GM18873 (cell line): Measurements from ENCODE around the gene TAPBP.
"Not testable (repeated sequence)": the region's sequence is repeated elsewhere in the genome, so short reads cannot be mapped to it uniquely, and the experiment has no call there.

Experiments used
- ATAC-seq: cut with Tn5 transposase; IDR thresholded peaks from one replicate; pipeline ENCODE4 v1.9.1; 2021; ENCODE audit warnings: mild to moderate bottlenecking, moderate library complexity, moderate number of reproducible peaks; ENCODE audit not compliant: unreplicated experiment, low FRiP score

TAPBP gene

DNA sequence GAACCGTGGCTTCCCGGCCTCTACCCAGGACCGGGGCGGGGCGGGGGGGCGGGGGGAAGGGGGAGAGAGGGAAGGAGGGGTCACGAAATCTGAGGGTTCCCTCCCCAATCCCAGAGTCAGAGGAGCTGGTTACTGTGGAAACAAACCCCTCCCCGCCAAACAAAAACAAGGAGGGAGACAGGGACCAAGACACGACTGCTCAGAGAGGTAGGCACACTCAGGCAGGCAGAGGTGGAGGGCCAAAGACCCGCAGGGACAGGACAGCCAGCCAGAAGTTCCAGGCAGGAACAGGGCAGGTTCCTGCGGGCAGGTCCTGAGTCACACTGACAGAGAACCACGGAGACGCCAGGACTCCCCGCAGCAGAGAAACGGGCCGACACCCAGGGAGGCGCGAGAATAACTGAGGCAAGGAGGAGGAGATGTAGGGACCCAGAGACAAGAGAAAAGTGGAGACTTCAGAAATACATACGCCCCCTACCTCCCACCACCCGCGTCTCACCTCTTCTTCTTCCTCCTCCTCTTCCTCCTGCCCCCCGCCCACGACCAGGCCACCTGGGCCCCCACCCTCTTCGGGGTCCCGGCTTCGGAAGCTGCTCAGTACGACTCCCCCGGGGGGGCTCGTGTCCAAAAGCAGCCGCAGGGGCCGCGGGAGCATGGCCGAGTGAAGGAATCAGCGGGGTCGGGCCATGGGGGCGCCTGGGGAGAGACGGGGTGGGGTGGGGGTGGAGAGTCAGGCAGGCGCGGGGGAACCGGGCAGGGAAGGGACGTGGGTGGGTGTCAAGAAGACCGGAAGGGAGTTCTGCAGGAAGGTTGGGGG lies 15.7 kb downstream of the TAPBP start:
- ATAC-seq, result no peak

DNA sequence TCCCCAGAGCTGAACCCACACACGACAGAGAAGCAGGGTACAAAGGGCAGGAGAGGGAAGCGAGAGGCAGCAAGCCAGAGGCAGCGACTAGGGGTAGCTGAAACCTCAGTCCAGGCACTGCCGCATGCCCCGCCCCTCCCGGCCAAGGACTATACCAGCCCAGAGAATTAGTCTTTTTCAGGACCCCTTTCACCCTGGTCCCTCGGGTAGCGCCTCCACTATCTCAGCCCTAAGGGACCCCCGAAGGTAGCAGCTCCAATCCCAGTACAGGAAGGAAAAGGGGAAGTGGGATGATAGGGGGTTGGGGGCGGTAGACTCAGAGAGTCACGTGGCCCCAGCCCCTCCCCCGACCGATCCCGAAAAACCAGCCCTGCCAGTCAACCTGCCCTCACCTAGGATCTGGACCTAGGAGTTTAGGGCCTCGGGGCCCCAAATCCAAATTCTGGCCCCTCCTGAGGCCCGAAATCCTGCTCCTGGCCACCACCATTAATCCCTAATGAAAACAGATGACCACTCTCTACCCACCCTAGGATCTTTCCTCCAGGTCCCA lies 16.4 kb downstream of the TAPBP start:
- ATAC-seq, result no peak

DNA sequence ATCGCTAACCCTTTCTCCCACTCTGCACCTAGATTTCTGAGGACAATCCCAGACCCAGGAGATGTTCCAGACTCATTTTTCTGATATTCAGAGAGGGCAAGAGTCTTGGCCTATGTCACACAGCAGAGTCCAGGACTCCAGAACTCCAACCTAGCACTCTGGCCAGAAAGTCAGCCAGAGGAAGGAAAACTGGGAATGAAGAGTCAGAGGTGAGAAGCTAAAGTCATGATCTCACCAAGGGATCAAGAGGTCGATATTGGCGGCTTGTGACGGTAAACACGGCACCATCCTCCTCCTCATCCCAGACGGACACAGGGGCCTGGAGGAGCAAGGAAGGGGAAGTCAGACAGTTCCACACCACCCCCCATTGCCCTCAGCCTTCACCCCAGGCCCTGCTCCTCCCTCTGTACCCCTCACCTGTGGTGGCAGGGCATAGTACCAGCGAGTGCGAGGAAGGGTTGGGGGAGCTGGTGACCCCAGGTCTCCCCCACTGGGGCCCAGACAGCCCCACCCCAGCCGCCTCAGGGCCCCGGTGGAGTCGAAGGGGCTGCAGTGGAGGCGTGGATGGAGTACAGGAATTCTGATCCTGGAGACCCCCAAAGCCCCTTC lies 17.0 kb downstream of the TAPBP start:
- ATAC-seq, result no peak

DNA sequence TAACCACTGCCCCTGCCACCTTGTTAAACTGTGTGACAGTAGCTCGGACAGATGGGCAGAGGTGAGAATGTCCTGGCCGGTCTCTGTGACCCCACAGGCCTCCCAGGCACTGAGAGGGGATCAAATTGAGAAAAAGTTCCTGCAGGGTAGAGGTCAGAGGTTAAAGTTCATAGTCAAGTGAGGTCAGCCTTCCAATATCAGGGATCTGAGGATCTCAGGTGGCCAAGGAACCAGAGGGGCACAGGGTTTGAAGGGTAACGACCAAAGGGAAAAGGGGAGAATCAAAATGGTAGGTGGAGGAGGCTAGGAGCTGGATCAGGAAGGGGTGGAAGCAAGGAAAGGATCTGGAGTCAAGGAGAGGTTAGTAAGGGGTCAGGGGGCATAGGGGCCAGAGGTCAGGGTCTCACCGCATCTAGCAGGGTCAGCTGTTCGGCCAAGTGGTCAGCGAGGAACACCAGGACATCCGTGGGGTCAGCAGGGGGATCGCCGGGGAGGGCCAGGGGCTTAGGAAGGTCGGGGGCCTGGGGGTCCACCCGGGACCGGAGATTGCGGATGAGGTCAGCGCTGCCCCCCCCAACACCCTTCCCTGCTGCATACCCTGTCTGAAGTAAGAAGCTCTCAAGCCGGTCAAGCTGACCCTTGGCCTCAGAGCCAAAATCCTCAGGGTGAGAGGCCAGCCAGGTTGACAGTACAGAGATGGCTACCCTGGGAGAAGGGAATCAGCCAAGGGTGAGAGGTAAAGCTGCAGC lies 18.1 kb downstream of the TAPBP start:
- no peak for ATAC-seq

DNA sequence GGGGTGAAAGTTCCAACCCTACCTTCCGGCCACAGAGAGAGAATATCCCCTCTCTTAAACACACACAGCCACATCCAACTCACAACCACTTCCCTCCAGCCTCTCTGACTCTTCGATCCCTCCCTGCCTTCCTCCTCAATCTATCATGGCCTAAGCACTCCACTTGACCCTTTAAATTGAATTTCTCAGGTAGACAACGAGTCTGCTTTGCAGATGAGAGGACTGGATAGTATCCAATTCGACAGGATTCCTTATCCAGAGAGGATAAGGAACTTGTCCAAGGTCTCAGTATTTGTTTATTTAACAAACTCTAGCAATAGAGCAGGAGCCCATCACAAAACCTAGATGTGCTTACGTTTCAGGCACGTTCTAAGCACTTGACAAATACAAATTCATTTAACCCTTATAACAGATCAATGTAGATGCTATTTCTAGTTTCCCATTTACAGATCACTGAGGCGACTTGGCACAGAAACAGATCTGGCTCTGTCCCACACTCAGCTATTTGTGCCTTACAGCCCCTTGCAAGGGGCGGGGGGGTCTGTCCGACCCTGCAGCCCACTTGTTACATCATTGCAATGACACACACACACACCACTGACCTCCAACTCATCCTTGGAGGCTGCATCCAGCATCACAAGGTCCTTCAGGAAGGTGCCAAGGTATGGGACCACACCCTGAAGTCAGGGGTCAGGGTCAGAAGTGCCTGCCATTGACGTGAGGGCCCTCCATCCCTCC lies 19.6 kb downstream of the TAPBP start:
- no peak for ATAC-seq

DNA sequence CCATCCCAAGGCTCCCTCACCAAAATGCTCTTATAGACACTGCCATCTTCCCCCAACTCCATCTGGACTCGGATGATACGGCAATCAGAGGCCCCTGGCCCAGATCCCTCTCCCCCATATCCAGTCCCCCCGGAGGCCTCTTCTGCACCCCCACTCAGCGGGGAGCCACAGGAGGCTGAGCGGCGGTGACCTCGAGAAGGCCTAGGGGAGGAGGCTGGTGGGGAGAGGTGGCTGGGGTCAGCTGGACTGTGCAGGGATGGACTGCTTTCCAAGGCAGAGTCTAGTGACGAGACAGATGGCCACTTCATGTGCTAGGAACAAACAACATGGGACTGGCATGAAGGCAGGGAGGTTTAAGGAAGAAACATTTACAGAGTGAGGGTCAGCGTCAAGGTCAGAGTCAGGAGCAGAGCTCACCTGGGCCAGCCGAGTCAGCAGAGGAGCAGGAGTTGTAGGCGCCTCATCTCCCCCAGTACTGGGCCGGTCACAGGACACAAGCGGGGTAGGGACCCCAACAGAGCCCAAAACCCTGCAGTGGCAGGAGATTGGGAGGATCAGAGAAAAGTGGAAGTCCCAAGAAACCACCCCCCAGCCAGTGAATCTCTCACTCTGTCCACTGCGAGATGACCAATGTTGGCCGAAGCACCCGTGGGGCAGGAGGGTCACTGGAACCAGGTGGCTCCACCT lies 20.7 kb downstream of the TAPBP start:
- ATAC-seq, result no peak

DNA sequence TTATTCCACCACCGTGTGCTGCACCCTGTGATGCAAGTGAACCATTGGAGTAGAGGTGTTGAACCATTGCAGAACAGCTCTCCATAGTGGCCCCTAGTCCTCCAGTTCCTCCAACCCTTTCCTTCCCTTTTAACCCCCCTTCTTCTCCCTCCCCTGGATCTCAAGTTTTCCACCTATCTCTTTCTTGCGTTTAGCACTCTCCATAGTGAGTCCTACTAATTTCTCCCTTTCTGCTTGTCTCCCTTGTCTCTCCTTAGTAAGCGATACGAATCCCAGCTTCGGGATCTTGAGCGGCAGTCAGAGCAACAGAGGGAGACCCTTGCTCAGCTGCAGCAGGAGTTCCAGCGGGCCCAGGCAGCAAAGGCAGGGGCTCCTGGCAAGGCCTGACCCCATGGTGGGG lies 23.4 kb downstream of the TAPBP start:
- no peak for ATAC-seq

DNA sequence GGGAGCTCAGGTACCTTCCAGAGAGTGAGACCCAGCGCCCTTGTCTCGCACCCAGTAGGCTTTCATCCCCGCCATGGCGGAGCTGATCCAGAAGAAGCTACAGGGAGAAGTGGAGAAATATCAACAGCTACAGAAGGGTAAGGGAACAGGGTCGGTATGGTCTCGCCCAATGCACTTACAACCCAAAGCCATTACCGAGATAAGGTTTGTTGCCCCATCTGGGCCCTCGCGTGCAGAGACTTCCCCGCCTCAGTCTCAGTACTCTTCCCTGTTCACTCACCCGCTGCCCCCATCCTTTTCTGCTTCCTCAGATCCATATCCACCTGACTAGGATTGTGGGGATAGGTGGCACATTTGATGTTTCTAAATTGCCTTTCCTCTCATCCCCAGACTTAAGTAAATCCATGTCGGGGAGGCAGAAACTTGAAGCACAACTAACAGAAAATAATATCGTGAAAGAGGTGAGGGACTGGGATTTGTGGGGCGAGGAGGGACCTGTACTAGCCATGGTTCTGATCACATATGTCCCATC lies 24.0 kb downstream of the TAPBP start:
- peak; percentile 6 for ATAC-seq

DNA sequence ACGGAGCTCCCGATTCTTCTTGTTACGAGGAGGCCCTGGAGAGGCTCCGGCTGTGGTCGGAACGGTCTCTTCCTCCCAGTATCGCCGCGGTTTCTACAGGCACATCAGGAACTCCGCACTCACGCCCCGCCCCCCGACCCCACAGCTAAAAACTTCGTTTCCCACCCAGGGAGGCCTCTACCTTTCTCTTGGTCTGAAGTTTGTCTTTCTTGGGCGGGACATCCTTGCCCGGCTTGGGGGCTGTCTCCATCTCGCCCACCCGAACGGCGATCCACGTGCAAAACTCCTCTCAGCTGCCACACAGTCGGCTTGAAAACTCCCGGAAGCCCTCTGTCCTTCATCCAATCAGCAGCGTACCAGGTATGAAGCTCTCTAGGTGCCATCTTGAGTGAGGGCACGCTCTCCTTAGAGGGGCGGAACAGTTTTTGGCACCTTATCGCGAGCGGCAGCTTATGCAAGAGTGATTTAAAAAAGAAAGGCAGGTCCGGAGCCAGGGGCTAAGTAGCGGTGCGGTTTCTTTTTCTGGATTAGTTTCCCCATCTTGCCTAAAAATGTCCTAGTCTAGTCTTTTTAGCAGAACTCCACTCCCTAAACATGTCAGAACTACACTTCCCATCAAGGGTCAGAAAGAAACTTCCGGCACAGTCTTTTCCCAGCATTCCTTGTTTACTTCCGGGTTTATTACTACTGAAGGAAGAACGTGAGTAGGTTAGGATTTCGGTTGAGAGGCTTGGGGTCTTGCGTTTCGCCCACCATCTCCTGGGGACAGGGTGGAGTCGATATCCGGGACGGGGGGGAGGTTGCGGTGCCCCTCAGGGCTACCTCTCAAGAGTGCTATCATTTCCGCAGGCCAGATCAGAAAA lies 24.7 kb downstream of the TAPBP start, which contains the start of the genes PFDN6 and WDR46:
TSS of gene PFDN6 (plus strand) at position 681 of the 863 bp plus-strand sequence. CDS start 256 bp downstream, outside the sequence.
TSS of gene WDR46 (minus strand) at position 319 of the 863 bp plus-strand sequence. CDS start at position 250, 69 bp downstream.
- ATAC-seq, result peak; percentile 78

DNA sequence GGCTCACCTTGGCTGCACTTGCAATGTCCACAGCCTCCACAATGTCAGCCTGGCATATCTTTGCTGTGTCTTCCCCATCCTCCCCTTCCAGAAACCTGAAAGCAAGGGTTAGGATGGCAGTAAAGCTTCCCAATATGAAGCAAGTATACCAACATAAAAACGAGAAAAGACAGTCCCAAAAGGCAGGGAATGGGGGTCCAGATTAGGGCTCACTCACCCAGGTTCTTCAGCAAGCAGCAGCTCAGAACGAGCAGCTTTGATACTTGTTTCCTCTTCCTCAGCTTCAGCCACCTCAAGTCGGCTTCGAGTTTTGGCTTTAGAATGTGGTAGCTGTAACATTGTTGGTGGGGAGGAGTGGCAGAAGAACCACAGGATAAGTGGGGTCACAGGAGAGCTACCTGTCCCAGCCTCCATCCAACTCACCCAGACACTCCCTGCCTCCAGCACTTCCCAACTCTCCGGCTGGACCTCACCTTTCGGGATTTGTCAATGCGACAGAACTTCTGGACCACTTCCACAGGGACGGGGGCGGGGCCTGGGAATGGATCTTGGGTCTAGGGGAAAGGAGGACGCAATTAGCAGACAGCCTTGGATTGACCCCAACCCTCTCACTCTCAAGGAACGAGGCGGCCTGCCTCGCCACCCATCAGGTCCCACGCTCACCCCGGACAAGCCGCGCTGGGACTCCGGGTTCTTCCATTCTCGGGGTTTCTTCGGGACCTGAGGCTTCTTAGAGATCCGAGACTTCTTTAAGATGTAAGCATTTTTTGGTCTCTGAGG lies 25.5 kb downstream of the TAPBP start:
- ATAC-seq, result no peak

DNA sequence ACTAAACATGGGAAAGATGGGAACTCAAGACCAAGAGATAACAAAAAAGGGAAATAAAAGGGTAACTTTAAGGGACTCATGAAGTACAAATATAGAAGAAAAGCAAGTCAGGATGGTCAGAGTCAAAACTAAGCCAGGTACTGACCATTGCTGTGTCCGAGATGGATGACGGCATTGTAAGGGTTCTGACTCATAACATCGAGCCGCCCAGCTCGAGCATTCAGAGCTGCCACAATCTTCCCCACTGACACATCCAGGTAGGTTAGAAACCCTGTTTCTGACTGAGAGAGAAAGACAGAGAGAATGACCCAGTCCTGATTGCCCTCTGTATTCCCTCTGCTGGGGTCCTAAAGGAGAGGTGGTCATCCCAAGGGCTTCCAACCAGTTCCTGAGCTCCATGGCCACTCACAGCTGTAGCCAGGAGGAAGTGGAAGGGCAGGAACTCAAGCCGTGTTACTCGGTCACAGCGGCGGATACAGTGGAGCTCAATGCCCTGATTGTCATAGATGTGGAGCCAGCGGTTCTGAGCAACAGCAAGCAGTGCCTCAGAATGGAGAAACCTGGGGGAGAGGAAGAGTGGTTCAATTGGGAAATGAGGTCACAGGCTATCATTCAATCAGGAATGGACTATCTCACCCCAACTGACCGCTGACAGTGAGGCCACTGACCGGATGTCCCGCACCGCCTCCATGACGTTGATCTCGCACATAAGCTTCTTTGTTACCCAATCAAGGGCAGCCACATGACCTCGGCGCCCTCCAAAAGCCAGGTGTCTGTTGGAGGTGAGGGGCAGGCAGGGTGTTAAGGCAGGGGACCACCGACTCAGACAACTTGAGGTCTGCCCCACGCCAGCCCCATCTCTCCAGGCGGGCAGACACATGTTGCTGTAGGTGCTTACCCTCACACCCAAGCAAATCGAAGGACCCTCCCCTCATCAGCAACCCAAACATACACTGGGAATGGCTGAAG lies 26.6 kb downstream of the TAPBP start:
- ATAC-seq, result no peak

DNA sequence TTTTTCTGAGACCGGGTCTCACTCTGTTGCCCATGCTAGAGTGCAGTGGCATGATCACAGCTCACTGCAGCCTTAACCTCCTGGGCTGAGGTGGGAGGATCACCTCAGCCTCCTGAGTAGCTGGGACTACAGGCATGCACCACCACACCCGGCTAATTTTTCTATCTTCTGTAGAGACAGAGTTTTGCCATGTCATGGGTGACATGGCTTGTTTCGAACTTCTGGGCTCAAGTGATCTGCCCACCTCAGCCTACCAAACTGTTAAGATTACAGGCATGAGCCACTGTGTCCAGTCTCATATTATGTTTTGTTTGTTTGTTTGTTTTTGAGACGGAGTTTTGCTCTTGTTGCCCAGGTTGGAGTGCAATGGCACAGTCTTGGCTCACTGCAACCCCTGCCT lies 28.7 kb downstream of the TAPBP start:
- not testable (repeated sequence) for ATAC-seq

DNA sequence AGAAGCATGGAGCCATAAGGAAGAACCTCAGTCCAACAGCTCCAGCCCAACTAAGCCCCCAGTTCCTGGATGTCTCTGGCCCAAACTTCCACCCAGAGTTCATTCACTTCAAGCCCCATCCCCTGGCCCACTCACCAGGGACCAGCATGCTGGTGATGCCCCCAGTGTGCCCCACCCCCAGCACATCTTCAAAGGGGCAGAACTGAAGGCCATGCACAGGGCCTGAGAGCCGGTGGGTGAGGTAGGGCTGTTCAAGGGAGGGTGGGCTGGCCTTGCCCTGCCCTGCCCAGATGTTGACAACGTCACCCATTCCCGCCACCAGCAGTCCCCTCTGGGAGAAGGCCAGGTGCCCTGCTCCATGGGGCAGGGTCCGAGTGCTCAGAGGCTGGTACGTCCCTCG lies 33.3 kb downstream of the TAPBP start:
- no peak for ATAC-seq

DNA sequence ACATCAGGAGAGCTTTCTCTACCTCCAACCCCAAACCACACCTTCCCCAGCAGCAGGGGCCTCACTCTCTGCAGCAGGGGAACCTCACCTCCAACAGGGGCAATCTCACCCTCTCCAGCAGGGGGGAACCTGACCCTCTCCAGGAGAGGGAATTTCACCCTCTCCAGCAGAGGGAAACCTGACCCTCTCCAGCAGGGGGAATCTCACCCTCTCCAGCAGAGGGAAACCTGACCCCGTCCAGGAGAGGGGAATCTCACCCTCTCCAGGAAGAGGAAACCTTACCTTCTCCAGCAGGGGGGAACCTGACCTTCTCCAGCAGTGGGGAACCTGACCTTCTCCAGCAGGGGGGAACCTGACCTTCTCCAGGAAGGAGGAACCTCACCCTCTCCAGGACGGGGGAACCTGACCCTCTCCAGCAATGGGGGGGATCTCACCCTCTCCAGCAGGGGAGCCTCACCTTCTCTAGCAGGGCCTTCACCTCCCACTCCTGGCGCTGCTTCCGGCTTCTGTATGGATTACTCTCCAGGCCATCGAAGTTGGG lies 33.8 kb downstream of the TAPBP start:
- ATAC-seq, result no peak

DNA sequence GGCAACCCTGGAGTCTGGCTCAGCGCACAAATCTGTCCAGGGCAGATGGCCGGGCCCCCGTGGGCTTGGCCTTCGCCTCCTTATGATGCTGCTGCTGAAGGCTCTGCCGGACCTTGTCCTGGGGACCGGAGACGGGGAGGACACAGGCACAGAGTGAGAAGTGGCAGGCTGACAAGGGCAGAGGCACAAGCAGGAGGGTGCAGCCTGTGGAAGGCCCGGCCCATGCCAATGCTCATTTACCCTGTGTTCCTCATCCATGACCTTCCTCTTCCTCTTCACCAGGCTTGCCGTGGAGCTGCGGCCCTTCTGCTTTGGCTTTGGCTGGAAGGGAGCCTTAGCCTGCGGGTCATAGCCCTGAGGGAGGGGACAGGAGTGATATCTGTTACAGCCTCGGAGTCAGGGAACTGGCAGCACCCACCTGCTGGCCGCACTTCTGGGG lies 34.6 kb downstream of the TAPBP start:
- ATAC-seq, result no peak

DNA sequence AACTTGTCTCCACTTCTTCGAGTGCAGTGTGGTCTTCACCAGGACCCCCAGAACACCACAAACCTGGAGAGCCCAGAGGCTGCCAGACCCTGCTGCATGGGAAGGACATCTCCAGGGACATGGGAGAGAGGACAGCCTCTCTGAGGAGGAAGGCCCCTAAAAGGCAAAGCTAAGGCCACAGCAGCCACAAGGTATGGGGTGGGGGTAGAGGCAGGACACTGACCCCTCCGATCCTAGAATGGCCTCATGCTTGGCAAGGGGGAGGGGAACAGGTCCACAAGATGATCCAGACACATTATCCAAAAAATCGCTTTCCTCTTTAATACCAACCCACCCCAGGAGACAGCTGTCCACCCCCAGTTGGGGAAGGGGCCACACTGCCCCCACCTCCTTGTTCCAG lies 35.1 kb downstream of the TAPBP start:
- ATAC-seq, result no peak
